ENCODE results near the gene SLC7A14.

Gene SLC7A14

DNA sequence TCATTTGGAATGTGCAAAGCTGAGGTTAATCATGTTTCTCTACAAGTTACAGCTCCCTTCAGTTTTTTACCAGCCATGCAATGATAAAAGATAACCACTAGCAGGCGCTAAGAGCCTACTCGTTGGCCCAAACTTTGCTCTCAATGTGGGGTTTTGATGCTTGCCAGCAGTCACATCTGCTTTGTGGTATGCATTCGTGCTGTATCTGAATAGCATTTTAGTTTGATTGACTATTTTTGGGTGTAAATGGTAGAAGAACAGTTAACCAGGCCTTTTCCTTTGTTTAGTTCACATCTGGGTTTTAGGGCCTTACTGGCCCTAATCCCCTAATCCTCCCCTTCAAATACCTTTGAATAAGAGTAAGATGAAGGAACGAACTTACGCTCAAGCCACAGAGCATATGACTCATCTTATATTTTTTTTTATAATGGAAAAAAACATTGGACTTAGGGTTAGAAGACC lies 171.6 kb downstream of the SLC7A14 start:
- TF ChIP-seq, protein P1, sequence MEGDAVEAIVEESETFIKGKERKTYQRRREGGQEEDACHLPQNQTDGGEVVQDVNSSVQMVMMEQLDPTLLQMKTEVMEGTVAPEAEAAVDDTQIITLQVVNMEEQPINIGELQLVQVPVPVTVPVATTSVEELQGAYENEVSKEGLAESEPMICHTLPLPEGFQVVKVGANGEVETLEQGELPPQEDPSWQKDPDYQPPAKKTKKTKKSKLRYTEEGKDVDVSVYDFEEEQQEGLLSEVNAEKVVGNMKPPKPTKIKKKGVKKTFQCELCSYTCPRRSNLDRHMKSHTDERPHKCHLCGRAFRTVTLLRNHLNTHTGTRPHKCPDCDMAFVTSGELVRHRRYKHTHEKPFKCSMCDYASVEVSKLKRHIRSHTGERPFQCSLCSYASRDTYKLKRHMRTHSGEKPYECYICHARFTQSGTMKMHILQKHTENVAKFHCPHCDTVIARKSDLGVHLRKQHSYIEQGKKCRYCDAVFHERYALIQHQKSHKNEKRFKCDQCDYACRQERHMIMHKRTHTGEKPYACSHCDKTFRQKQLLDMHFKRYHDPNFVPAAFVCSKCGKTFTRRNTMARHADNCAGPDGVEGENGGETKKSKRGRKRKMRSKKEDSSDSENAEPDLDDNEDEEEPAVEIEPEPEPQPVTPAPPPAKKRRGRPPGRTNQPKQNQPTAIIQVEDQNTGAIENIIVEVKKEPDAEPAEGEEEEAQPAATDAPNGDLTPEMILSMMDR (IDR thresholded peaks at IDR 0.05) = peak; percentile 98

DNA sequence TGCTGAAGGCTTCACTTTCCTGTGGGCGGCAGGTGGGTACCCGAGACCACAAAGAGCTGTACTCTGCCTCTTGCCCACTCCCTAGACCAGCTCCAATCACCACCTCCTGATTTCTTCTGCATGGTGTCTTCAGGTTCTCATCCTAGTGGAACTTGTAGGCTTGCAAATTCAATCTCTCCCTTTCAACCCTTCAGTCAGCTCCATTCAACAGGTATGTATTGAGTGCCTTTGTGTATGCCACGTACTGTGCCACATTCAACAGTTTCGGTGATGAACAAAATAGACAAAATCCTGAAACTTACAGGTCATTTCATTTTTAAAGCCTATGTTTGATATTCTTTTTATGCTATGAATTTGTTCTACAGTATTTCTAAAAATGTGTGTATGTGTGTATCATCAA lies 172.6 kb downstream of the SLC7A14 start:
- TF ChIP-seq, protein P1 (IDR thresholded peaks at IDR 0.05) = no peak

DNA sequence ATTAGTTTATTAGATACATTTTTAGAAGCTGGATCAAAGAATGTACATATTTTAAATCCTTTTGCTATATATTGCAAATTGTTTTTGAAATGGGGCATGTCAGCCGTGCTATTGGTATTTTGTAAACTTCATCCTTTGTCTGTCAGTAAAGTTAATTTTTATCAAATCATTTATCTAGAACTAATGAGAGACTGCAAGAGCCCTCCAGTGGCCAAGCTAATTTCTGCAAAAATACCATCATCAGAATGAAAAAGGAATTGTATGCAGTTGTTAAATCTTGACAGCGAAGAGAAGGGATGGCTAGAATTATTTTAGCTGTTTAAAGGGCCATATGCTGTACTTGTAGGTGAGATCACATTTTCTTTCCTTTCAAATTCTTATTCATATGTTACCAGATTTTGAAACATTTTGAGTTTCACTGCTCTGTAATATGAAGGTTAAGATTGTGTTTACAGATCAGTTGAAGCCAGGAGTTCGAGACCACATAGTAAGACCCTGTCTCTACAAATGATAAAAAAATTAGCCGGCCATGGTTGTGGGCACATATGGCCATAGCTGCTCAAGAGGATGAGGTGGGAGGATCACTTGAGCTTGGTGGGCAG lies 175.3 kb downstream of the SLC7A14 start:
- TF ChIP-seq, protein P1 (IDR thresholded peaks at IDR 0.05) = peak; percentile 75

All from LNCAP (cell line).